GM12872 (cell line): Measurements from ENCODE around the gene CENPC.

Experiments used
- TF ChIP-seq, protein P1 (sequence below): IDR thresholded peaks from 3 replicates; pipeline ENCODE4 v1.5.1; 2011; ENCODE audit warnings: low read depth, mild to moderate bottlenecking, low read length, moderate library complexity; ENCODE audit not compliant: insufficient read depth

The CENPC gene

DNA sequence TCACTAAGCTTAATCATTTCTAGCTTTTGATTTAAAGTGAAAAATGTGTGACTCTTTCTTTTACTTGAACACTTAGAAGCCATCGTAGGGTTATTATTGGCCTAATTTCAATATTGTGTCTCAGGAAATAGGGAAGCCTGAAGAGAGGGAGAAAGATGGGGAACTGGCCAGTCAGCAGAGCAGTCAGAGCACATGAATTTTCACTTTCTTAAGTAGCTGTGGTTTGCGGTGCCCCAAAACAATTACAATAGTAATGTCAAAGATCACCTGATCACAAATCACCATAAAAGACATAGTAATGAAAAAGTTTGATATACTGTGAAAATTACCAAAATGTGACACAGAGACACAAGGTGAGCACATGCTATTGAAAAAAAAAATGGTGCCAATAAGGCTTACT lies 45.5 kb downstream of the CENPC start:
- TF ChIP-seq, protein P1, sequence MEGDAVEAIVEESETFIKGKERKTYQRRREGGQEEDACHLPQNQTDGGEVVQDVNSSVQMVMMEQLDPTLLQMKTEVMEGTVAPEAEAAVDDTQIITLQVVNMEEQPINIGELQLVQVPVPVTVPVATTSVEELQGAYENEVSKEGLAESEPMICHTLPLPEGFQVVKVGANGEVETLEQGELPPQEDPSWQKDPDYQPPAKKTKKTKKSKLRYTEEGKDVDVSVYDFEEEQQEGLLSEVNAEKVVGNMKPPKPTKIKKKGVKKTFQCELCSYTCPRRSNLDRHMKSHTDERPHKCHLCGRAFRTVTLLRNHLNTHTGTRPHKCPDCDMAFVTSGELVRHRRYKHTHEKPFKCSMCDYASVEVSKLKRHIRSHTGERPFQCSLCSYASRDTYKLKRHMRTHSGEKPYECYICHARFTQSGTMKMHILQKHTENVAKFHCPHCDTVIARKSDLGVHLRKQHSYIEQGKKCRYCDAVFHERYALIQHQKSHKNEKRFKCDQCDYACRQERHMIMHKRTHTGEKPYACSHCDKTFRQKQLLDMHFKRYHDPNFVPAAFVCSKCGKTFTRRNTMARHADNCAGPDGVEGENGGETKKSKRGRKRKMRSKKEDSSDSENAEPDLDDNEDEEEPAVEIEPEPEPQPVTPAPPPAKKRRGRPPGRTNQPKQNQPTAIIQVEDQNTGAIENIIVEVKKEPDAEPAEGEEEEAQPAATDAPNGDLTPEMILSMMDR: no peak

DNA sequence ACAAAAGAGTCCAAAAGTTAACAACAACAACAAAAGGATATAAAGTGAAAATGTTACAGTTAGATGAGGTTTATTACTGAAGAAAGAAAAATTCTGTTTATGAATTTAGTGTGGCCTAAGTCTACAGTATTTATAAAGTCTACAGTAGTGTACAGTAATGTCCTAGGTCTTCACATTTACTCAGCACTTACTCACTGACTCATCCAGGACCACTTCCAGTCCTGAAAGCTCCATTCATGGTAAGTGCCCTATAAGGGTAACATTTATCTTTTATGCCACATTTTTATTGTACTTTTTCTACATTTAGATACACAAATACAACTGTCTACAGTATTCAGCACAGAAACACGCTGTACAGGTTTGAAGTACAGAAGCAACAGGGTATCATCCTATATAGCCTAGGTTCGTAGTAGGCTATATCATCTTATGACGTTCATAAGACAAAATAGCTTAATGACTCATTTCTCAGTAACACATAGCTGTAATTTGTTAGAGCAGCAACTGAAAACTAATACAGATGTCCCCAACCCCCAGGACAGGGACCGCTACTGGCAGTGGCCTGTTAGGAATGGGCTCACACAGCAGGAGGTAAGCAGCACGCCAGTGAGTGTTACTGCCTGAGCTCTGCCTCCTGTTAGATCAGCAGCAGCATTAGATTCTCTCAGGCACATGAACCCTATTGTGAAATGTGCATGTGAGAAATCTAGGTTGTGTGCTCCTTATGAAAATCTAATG lies 61.3 kb downstream of the CENPC start:
- TF ChIP-seq, protein P1: no peak

DNA sequence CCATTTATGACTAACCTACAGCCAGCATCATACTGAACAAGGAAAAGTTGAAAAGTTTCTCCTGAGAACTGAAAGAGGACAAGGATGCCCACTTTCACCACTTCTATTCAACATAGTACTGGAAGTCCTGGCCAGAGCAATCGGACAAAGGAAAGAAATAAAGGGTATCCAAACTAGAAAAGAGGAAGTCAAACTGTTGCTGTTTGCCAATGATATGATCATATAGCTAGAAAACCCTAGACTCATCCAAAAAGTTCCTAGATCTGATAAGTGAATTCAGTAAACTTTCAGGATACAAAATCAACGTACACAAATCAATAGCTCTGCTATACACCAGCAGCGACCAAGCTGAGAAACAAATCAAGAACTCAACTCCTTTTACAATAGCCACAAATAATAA lies 64.5 kb downstream of the CENPC start:
- TF ChIP-seq, protein P1: no peak

DNA sequence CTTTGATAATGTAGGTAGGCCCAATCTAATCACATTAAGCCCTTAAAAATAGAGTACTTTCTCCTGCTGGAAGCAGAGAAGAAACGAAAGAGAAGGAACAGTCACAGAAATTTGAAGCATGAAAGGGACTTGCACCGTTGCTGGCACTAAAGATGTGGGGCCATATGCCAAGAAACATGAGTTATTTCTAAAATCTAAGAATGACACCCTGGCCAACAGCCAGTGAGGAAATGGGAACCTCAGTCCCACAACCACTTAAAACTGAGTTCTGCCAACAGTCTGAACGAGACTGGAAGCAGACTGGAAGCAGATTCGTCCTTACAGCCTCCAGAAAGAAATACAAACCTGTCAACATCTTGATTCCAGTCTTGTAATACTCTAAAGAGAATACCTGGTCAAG lies 70.1 kb downstream of the CENPC start:
- TF ChIP-seq, protein P1: no peak

DNA sequence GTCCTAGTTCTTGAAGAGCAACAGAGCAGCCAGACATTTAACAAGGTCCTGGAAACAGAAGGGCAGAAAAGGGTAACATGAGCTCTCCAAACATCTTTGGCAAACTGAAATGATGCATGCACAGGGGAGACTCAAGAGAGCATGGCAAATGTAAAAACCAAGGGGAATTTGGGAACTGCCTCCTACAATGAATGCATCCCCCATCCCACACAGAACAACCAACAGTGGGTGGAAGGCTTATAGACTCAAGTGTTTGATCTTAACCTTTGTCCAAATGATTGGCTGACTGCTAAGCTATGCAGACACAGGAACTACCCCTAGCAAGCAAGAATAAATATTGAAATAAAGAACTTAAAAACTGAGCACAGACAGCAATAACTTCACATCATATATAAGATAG lies 74.4 kb downstream of the CENPC start:
- TF ChIP-seq, protein P1: no peak

DNA sequence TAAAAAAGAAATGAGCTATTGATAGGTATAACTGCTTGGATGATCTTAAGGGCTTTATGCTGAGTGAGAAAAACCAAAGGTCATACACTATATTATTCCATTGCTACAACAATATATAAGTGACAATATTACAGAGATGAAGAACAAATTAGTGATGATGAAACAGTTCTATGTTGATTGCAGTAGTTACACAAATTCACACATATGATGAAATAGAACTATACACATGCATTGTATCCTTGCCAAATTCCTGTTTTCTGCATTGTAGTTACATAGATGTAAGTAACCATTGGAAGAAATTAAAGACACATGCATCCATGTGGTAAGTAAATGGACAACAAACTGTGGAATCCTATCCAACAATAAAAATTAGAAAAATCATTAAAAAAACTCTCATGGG lies 76.5 kb downstream of the CENPC start:
- TF ChIP-seq, protein P1: no peak

DNA sequence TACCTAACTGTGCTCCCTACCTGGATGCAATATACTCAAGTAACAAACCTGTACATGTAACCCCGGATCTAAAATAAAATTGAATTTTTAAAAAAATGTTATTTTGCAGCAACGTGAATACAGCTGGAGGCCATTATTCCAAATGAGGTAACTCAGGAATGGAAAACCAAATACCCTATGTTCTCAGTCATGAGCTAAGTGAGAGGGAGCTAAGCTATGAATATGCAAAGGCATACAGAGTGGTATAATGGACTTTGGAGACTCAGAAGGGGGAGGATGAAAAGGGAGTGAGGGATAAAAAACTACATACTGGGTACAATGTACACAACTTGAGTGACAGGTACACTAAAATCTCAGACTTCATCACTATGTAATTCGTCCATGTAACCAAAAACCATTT lies 78.6 kb downstream of the CENPC start:
- TF ChIP-seq, protein P1: no peak
